CD4-positive, alpha-beta T cell treated with Interleukin-12 subunit alpha and Interleukin-12 subunit beta, for 1 hour (primary cell): Measurements from ENCODE around the gene CCM2L.

Source experiments
- DNase-seq: peaks from one replicate; pipeline ENCODE4 v3.0.0-alpha.2; 2020

Gene CCM2L

DNA sequence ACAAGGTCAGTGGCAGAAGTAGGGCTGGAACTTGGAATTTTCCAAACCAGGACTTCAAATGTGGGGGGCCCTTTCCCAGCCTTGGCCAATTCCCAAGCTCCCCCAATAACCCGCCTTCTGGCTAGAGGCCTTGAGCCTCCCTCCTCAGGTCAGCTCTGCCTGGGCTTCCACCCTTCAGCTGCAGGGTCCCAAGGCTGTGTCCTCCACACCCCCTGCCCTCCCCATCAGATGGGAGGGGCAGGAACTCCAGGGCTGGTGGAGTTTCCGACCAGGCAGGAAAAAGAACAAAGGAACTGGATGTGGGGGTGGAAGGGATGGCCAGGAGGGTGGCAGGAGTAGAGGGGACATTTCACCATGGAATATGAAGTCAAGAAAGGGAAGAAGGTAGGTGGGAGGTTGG is at the start of gene CCM2L:
TSS of gene CCM2L (plus strand) at position 338 of the 400 bp plus-strand sequence. CDS start at position 355, 17 bp downstream.
- no peak for DNase-seq

DNA sequence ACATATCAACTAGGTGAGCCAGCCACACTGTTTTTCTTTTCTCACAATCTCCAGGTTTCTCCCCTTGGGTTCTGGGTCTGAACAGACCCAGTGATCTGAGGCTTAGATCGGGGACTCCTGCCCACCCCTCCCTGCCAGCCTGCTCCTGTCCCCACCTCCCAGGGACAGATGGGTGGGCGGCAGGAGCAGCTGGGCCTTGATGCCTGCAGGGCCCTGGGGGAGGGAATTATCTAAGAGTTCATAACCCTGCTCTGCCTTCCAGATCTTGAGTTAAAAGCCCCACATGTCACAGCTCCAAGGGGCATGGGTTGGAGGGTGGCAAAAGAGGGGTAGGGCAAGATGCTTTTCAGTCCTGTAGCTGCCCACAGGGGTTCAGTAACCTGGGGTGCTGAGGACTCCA is 47.5 kb upstream of the CCM2L start:
- no peak for DNase-seq

DNA sequence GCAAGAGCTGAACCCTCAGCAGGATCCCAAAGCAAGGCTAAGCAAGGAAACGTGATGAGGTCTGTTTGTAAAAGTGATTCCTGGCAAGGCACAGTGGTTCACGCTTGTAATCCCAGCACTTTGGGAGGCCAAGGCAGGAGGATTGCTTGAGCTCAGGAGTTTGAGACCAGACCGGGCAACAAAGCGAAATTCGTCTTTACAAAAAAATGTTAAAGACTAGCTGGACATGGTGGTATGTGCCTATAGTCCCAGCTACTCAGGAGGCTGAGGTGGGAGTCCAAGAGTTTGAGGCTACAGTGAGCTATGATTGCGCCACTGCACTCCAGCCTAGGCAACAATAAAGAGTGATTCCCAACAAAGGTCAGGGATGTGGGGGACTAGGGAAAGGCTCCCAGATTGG is 46.3 kb upstream of the CCM2L start:
- no peak for DNase-seq

DNA sequence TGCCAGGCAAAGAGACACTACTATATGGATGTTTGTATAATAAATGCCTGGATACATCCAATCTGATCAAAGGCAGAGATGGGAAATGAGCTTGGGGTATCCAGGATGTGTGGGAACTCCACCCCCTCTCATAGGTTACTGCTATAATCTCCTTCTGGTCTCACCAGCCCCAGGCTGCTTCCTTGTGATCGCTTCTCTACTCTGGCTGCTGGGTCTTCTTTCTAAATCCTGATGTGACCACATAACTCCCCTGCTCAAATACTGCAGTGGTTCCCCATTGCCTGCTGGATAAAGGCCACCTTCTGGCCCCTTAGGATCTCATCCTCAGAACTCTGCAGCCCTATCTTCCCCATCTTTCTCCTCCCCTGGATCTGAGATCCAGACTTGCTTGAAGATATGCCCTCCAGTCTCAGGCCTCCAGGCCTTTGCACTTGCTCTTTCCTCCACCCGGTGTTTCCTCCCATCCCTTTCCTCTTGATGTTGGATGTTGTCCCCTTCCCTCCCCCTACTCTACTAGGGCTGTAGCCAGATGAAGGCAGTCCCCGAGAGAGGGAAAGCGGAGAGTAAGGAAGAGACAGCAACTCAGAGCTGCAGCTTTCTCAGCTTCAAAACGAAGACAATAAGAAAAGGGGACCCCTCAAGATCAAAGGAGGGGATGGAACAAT is 43.1 kb upstream of the CCM2L start:
- no peak for DNase-seq

DNA sequence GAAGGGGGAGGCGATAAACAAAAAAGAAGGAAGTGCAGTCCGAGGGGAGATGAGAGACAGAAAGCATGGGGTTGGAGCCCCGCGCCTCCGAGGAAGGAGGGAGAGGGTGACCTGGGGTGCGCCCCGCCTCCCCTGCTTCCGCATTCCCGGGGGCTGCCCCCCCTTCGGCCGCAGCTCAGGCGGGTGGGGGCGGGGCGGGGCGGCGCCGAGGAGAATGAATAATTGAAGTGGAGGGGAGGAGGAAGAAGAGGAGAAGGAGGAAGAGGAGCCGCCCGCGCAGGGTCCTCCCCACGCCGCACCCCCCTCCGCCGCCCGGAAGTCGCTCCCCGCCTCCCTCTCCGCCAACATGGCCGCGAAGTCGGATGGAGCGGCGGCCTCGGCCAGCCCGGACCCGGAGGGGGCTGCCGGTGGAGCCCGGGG is 42.4 kb upstream of the CCM2L start, which contains the start of gene XKR7:
TSS of gene XKR7 (plus strand) at position 322 of the 420 bp plus-strand sequence. CDS start at position 347, 25 bp downstream.
- DNase-seq: no peak

DNA sequence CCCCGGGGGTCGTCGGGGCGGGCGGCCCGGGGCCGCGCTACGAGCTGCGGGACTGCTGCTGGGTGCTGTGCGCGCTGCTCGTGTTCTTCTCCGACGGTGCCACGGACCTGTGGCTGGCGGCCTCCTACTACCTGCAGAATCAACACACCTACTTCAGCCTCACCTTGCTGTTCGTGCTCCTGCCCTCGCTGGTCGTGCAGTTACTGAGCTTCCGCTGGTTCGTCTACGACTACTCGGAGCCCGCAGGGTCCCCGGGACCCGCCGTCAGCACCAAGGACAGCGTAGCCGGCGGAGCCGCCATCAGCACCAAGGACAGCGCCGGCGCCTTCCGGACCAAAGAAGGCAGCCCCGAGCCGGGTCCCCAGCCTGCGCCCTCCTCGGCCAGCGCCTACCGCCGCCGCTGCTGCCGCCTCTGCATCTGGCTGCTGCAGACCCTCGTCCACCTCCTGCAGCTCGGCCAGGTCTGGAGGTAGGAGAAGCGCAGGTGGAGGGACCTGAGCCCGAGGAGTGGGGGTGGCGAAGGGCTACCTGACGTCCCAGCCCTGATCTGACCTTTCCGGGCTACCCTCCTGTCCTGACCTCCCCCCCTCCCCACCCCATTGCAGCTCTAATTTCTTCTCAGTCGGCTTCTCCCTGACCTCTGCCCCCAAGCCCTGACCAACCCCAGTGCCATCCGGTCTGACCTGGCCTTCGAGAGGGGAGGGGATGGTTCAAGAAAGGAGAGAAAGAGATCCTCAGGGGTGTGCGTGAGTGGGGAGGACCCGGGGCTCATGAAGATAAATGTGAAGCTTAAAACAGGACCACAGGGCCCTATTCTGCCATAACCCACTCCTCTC is 41.7 kb upstream of the CCM2L start:
- DNase-seq: peak; percentile 81

DNA sequence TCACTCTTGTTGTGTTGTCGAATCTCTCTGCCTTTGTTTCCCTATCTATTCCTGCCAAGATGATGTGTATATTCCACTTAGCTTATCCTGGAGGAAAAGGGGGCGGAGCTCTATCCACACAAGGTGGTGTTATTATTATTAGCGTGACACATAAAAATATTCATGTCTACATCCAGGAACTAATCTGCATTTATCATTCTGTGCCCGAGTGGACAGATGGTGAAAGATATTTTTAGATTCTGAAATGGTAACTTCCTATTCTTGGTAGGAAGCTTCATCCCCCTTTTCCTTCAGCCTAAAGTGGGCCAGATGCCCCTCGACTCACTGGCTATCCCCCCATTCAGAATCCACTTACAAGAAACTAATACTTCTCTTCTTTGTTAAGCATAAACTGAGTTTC is 40.2 kb upstream of the CCM2L start:
- DNase-seq: no peak

DNA sequence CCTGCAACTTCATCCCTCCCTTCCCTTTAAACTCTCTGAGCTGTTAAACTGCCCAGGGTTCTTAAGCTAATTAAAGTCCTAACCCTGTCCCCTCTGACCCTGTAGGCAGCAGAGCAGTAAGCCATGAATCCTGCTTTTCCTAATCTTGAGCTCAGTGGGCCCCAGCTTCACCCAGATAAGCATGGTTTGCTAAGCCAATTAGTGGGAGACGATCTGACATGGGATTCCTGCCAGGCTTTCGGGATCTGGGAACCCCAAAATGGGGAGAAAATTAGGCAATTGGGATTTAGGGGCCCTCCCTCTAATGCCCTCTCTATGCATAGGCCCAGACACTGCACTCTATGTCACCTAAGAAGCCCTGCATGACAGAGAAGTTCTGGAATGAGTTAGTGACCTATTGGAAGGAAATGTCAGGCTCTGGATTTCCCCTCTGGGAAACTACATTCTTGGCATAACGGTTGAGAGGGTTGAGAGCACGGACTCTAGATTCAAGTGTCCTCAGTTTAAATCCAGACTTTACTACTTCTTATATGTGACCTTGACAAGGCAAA is 37.7 kb upstream of the CCM2L start:
- no peak for DNase-seq

DNA sequence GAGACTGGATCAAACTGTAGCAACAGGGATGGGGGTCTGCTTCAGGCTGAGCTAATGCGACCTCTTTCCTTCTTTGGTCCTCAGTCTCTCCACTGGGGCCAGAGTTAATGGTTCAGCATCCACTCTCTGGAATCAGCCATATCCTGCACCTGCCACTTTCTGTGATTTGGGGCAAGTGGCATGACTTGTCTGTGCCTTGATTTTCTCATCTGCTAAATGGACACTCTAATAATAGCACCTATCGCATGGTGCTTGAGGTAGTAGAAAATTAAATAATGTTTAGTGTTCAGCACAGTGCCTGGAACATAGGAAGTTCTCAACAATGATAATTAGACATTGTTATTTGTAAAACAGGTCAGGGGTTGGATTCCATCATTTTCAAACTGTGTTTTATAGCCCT is 35.9 kb upstream of the CCM2L start:
- no peak for DNase-seq

DNA sequence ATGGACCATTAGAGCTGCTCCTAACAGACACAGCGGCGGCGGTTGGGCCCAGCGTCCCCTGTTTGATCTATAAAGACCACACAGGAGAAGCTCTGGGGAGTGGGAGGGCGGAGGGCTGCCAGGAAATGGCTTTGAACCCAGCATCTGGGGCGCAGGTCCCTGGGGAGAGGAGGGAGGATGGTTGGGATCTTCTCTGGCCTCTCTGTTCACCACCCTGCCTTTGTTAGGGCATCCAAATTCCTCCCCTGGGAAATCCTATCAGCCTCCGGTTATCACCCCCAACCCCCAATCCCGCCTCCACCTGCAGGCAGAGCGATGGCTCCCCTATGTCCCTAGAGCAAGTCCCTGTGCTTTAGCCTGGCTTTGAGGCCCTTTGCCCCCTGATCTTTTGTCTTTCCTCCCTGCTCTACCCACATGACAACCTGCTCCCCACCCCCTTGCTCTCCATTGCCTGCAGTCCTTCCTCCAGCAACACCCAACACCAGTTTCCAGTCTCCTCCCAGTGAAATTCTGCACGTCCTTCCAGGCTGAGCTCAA is 35.2 kb upstream of the CCM2L start:
- DNase-seq: no peak

DNA sequence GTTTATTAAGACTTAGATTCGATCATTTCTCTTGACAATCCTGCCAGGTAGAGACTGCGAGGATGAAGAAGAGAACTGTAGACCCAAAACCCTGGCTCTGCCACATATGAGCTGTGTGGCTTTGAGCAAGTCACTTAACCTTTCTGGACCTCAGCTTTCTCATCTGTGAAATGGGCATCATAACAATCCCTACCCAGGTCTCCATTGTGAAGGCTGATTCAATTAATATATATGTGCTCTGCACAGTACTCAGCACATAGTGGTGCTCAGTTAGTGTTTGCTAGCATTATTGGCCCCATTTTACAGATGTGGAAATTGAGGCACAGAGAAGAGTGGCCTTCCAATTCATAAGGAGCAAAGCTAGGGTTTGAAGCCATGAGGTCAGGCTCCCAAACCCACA is 34.4 kb upstream of the CCM2L start:
- DNase-seq: no peak

DNA sequence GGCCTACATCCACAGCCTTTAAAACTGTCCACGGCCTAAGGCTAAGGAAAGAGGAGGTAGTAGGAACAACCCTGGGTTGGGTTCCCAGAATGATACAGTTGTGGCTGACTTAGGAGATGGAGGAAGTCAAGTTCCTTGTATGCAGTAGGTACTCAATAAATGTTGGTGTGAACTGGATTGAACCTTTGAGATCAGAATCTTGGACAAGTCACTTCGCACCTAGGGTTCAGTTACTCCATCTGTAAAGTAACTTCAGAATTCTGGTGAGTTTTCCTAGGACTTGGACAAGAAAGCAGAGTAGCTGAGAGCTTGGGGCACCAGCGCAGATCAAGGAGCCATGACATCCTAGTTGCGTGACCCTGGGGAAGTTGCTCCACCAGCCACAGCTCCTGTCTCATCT is 33.2 kb upstream of the CCM2L start:
- DNase-seq: no peak

DNA sequence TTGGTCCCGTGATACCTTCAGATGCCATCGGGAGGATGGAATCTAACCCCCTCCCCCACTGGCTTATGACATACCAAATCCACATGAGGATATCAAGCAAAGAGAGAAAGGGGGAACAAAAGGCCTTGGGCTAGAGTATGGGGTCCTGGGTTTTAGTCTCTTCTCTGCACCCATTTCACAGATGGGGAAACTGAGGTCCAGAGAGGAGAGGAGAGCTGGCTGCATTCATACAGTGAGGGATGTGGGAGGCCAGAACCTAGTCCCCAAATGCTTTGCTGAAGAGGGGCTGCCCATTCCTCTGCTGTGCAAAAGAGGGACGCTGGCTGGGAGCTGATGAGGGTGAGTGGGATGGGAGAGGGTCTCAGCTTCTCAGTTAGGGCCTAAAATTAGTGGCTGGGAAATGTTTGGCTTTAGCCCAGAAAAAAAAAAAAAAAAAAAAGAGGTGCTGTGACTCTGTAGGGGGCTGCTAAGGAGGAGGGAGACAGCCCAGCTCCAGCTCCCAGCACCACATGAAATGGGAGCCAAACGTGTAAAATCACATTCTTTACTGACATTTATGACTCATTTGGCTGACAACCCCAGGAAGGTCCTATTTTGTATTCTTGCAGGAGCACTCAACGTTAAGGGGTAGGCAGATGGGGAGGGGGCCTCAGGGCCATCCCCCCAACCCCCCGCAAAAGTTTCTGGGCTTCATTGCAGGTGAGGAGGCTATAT is 30.4 kb upstream of the CCM2L start:
- no peak for DNase-seq

DNA sequence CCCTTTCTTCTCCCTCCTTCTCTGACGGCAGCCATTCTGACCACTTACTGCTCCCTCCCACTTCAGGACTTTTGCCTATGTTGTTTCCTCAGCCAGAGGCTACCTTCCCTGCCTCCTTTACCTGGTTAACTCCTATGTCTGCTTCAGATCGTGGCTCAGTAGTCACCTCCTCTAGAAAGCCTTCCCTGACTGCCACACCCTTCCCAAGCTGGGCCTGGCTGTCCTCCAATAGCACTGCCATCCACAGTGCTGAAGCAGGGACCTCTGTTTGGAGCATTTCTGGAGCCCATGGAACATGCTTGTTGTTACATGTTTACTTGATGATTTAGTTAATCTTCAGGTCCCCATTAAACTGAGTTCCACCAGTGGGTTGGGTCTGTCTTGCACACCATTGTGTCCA is 28.5 kb upstream of the CCM2L start:
- DNase-seq: no peak

DNA sequence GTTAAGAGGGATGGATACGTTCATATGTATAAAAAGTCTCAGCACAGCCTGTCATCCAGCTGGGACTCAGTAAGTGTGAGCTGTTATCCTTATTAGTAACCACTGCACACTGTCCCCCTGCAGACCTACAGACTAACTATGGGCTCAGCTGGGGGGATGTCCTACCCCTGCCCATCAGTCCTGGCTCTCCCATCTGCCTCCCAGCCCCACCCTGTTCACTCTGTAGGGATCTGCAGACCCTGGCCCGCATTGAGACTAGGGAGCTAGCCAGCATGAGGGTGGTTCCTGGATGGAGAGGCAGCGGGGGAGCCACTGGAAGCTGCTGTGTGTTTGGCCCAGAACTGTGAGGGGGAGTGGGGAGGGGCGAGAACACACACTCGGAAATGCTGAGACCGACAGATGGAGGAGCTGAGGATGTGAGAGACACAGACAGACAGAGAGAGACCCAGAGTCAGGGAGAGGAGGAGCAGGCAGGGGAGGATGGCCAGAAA is 25.2 kb upstream of the CCM2L start:
- DNase-seq: no peak

DNA sequence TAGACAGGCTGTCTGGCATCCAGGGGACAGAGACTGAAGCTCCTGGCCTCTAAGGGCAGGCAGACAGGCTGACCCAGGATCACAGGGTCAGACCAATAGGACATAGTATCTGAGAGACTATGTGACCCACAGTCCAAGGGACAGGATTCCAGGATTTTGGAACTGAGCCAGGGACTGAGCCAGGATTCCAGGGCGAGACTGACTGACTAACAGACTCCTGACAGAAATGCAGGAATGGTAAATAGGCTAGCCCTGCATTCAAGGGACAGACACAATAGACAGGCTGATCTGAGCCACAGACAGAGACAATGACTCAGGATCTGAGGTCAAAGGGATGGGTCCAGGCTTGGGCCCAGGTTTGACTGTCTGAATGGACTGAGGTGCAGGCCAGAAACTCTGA is 22.5 kb upstream of the CCM2L start:
- DNase-seq: no peak

DNA sequence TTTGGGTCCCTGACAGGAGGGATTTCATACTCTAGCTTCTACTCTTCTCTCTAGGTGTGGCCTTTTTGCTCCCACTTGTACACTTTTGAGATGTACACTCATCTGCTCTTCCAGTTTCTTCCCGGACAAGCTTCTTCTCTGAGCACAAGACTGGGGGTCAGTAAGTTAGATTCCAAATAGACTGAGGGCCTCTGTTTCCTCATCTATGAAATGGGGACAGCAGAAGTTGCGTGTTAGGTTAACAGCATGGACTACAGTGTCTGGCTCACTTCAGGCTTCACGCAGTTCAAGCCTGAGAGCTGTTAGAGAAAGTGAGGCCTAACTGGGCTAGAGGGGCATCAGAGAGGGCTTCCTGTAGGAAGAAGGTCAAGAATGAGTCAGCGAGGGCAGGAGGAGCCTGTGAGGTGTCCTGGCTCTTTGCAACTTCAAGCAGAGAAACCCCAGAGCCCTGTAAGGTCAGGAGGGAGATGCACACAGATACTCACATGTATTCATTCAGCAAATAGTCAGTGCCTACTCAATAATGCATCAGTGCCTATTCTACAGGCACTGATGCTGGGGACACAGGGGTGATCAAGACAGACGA is 21.7 kb upstream of the CCM2L start:
- DNase-seq: no peak

DNA sequence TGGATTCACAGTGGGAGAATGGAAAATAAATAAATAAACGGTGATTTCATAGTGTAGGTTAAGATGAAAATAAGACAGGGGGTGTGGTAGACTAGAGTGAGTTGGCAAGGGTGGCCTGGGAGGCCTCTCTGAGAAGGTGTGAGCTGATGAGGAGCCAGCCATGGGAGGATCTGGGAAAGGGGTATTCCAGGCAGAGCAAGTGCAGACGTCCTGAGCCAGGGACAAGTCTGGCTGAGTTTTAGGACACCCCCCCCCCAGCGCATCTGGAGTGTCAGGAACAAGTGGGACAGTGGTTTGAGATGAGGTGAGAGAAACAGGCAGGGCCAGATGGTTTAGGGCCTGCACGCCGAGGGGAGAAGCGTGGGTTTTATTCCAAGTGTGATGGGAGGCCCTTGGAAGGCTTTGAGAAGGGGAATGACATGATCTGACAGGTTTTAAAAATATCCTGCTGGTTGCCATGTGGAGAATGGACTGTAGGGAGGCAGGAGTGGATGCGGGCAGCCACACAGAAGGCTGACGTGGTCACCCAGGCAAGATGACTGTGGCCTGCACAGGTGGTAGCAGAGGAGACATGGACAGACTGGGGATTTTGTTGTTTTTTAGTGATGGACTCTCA is 21.1 kb upstream of the CCM2L start:
- no peak for DNase-seq

DNA sequence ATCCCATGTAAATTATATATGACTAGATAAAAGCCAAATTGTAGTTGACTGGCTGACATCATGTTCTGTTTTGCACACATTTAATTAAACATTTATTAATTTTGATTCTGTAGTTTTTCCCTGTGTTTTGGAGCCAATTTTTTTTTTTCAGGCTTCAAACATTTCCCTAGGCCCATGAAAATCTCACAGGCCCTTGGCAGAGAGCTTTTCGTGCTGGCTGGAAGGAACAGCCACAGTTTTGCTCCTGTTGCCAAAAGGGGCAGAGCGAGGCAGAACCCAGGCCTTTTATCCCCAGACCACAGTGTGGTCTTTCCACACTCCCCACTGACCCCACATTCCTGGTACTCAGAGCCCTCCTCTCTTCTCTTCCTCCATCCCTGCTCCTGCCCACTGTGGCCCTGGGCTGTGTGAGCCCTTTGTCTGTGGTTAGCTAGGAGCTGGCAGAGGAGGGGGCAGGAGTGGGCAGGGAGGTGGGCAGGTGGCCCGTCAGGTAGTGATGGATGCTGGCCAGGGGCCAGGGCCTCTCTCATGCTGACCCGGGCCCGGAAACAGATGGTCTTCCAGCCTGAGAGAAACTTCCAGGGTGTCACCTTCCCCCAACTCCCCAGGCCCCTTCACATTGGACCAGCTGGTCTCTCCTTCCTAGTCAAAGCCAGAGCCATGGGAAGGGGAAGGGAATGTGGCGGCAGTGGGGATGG is 19.4 kb upstream of the CCM2L start:
- DNase-seq: no peak

DNA sequence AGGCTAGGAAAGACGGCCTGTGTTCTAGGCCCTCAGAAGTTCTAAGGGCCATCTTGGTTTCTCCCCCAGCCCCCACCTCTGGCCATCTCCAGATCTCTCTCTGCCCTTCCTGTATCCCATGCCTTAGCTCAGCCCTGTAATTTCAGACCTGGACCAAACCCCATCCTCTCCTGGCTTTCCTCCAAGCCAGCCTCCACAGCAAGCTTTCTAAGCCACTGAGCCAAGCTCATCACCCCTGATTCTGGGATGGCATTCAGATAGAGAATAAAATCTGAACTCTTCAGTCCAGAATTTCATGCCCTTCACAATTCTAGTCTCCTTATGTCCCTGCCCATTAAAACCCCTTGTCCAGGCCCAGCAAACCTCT is 18.9 kb upstream of the CCM2L start:
- DNase-seq: no peak

DNA sequence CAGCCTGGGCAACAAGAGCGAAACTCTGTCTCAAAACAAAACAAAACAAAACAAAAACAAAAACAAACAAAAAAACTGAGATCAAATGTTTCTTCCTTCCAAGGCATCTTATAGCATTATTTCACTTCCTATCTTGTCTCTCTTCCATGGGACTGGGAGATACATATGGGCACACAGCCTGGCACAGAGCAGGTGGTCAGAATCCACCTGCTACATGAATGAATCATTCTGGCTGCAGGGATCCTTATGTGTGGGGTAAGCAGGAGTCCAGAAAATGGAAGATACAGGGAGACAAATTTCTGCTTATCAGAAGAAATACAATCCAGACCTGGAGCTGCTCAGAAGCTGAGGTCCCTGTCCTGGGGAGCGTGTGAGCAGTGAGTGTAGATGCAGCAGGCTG is 18.2 kb upstream of the CCM2L start:
- DNase-seq: no peak

DNA sequence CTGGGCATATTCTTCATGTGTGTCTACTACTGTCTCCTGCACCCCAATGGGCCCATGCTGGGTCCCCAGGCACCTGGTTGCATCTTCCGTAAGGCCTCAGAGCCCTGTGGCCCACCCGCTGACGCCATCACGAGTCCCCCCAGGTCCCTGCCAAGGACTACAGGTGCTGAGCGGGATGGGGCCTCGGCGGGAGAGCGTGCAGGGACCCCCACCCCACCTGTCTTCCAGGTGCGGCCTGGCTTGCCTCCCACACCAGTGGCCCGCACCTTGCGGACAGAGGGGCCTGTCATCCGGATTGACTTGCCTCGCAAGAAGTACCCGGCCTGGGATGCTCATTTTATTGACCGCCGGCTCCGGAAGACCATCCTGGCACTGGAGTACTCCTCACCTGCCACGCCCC is 13.2 kb upstream of the CCM2L start:
- DNase-seq: no peak
